ENCODE data around the gene KRT83. TPM values are rescaled to one million over a fixed set of nuclear protein-coding genes. Genes with fewer than 3 reads are reported as not detected.
A peak's percentile ranks its signal among the peaks of the same experiment; 100 is the strongest.

Gene KRT83
- polyA plus RNA-seq, 2 of the 4 experiments (the other 2 are of a cell fraction) = 20.4 to 44.8 TPM

DNA sequence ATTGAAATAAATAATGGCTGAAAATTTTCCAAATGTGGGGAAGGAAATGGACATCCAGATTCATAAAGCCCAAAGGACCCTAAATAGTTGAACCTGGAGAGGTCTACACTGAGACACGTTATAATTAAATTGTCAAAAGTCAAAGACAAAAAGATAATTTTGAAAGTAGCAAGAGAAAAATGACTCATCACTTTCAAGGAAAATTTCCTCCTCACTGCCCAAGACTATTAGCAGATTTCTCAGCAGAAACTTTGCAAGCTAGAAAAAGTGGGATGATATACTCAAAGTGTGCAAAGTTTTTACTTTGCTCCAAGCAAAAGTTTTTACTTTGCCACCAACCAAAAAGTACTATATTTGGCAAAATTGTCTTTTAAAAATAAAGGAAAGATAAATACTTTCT is 15.9 kb upstream of the KRT83 start:
- ATAC-seq = no peak

DNA sequence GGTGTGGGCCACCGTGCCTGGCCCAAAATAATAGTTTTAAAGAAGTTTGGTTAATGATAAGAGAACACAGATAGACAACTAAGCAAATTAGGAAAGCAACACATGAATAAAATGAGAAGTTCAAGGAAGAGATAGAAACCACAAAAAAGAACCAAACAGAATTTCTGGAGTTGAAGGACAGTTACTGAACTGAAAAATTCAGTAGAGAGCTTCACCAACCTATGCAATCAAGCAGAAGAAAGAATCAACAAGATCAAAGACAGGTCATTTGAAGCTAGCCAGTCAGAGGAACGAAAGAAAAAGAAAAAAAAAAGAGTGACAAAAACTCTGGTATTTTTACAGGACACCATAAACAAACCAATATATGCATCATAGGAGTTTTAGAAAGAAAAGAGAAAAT is 15.4 kb upstream of the KRT83 start:
- ATAC-seq = no peak
- DNase-seq (ENCODE audit: low read depth in 1 of 2, low spot score in 1 of 2) = no peak
- 83% methylated on average over 2 of the region's 2 CpGs for WGBS (ENCODE audit: missing lambda C conversion rate)
- peaks cover 21% of the 10 kb centered on the region for H3K4me1 ChIP-seq
- TF ChIP-seq JUN (IDR thresholded peaks at IDR 0.05) = no peak
- TF ChIP-seq, protein P1, sequence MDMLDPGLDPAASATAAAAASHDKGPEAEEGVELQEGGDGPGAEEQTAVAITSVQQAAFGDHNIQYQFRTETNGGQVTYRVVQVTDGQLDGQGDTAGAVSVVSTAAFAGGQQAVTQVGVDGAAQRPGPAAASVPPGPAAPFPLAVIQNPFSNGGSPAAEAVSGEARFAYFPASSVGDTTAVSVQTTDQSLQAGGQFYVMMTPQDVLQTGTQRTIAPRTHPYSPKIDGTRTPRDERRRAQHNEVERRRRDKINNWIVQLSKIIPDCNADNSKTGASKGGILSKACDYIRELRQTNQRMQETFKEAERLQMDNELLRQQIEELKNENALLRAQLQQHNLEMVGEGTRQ (IDR thresholded peaks at IDR 0.05) = no peak
- TF ChIP-seq POLR2A (IDR thresholded peaks at IDR 0.05; ENCODE audit: low read length) = no peak
- no peak for TF ChIP-seq MYC (IDR thresholded peaks at IDR 0.05; ENCODE audit: borderline replicate concordance, low read length)
- TF ChIP-seq, protein P2, sequence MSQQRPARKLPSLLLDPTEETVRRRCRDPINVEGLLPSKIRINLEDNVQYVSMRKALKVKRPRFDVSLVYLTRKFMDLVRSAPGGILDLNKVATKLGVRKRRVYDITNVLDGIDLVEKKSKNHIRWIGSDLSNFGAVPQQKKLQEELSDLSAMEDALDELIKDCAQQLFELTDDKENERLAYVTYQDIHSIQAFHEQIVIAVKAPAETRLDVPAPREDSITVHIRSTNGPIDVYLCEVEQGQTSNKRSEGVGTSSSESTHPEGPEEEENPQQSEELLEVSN (IDR thresholded peaks at IDR 0.05; ENCODE audit: borderline replicate concordance, low read depth) = no peak
- TF ChIP-seq EHF (CRISPR knock-in tag; IDR thresholded peaks at IDR 0.05) = no peak
- no peak for TF ChIP-seq ESRRA (IDR thresholded peaks at IDR 0.05; ENCODE audit: borderline replicate concordance, low read length)
- TF ChIP-seq RNF2 (IDR thresholded peaks at IDR 0.05; ENCODE audit: borderline replicate concordance, low read depth) = no peak
- TF ChIP-seq HOXB13 (CRISPR knock-in tag; IDR thresholded peaks at IDR 0.05; ENCODE audit: low read depth) = no peak
- TF ChIP-seq GATA3 (IDR thresholded peaks at IDR 0.05; ENCODE audit: borderline replicate concordance) = no peak
- TF ChIP-seq NPAS2 (CRISPR knock-in tag; IDR thresholded peaks at IDR 0.05; ENCODE audit: borderline replicate concordance) = no peak
- TF ChIP-seq CBX2 (IDR thresholded peaks at IDR 0.05; ENCODE audit: borderline replicate concordance, low read depth) = no peak
- no peak for TF ChIP-seq CHD2 (IDR thresholded peaks at IDR 0.05; ENCODE audit: low read length, partially characterized antibody)
- no peak for TF ChIP-seq MAZ (IDR thresholded peaks at IDR 0.05; ENCODE audit: borderline replicate concordance, low read depth, low read length)
- no peak for TF ChIP-seq EP300 (IDR thresholded peaks at IDR 0.05)
- TF ChIP-seq, protein P3, sequence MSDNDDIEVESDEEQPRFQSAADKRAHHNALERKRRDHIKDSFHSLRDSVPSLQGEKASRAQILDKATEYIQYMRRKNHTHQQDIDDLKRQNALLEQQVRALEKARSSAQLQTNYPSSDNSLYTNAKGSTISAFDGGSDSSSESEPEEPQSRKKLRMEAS (IDR thresholded peaks at IDR 0.05) = no peak
- TF ChIP-seq FOXS1 (CRISPR knock-in tag; IDR thresholded peaks at IDR 0.05) = no peak
- TF ChIP-seq, protein P4, sequence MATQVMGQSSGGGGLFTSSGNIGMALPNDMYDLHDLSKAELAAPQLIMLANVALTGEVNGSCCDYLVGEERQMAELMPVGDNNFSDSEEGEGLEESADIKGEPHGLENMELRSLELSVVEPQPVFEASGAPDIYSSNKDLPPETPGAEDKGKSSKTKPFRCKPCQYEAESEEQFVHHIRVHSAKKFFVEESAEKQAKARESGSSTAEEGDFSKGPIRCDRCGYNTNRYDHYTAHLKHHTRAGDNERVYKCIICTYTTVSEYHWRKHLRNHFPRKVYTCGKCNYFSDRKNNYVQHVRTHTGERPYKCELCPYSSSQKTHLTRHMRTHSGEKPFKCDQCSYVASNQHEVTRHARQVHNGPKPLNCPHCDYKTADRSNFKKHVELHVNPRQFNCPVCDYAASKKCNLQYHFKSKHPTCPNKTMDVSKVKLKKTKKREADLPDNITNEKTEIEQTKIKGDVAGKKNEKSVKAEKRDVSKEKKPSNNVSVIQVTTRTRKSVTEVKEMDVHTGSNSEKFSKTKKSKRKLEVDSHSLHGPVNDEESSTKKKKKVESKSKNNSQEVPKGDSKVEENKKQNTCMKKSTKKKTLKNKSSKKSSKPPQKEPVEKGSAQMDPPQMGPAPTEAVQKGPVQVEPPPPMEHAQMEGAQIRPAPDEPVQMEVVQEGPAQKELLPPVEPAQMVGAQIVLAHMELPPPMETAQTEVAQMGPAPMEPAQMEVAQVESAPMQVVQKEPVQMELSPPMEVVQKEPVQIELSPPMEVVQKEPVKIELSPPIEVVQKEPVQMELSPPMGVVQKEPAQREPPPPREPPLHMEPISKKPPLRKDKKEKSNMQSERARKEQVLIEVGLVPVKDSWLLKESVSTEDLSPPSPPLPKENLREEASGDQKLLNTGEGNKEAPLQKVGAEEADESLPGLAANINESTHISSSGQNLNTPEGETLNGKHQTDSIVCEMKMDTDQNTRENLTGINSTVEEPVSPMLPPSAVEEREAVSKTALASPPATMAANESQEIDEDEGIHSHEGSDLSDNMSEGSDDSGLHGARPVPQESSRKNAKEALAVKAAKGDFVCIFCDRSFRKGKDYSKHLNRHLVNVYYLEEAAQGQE (IDR thresholded peaks at IDR 0.05) = no peak
- ChIA-PET POLR2A (no interaction called here), CTCF (interaction anchor here (1.3 to 3.0 kb wide), 7 partner anchors 10 to 549 kb away, joined by 3 to 27 read pairs (median 4); no protein-coding TSS in a partner anchor)
- FAIRE-seq = no peak
- H3K4me3 ChIP-seq = no peak overlapping the region
- H3K9me3 ChIP-seq = no peaks in the 10 kb centered on the region; the same call in 2 of the 3 replicates
- peak overlapping the region; percentile 3 to 54; a peak in 4 of 6 replicates for H3K27ac ChIP-seq
- H3K4me2 ChIP-seq = no peak overlapping the region

More for the DNA sequence above, 15.9 kb upstream of the KRT83 start:
- FAIRE-seq (no peak), DNase-seq (ENCODE audit: low read depth in 1 of 2, low spot score in 1 of 2) (no peak)
- CTCF ChIA-PET = interaction anchor here (1.1 to 3.0 kb wide), 9 partner anchors 10 to 548 kb away, joined by 3 to 27 read pairs (median 4); no protein-coding TSS in a partner anchor
- Histone ChIP-seq H3K27ac (peak overlapping the region; percentile 3 to 54; a peak in 3 of 6 replicates), H3K4me2 (no peak overlapping the region), H3K9me3 (no peaks in the 10 kb centered on the region; the same call in 2 of the 3 replicates), H3K4me3 (no peak overlapping the region), H3K4me1 (peaks cover 21% of the 10 kb centered on the region)
- WGBS (ENCODE audit: missing lambda C conversion rate) = 27% methylated on average over 1 of the region's 1 CpG
- POLR2A ChIA-PET = no interaction called here
- TF ChIP-seq EHMT2 (IDR thresholded peaks at IDR 0.05; ENCODE audit: low read depth) (no peak), RARB (CRISPR knock-in tag; IDR thresholded peaks at IDR 0.05) (no peak), NFE2L2 (conservative IDR thresholded peaks at IDR 0.05; ENCODE audit: low read length) (peak; percentile 66), FOSB (CRISPR knock-in tag; IDR thresholded peaks at IDR 0.05) (no peak), NR3C1 (IDR thresholded peaks at IDR 0.05) (no peak), POLR2A (IDR thresholded peaks at IDR 0.05; ENCODE audit: low read length) (no peak), TP53 (CRISPR knock-in tag; IDR thresholded peaks at IDR 0.05) (no peak), MYC (IDR thresholded peaks at IDR 0.05; ENCODE audit: borderline replicate concordance, low read length) (no peak), ZC3H11A (IDR thresholded peaks at IDR 0.05) (no peak), ZNF302 (CRISPR knock-in tag; IDR thresholded peaks at IDR 0.05) (no peak), RNF2 (IDR thresholded peaks at IDR 0.05; ENCODE audit: borderline replicate concordance, low read depth) (no peak), MAFK (IDR thresholded peaks at IDR 0.05; ENCODE audit: partially characterized antibody) (peak; percentile 85), NPAS2 (CRISPR knock-in tag; IDR thresholded peaks at IDR 0.05; ENCODE audit: borderline replicate concordance) (no peak), CBX2 (IDR thresholded peaks at IDR 0.05; ENCODE audit: borderline replicate concordance, low read depth) (no peak), FOSL2 (IDR thresholded peaks at IDR 0.05) (0 out of 2 replicates have a peak, but pooled peaks have one; percentile 9), FOSL2 (CRISPR knock-in tag; IDR thresholded peaks at IDR 0.05) (peak; percentile 89)
- TF ChIP-seq, protein P2 (IDR thresholded peaks at IDR 0.05; ENCODE audit: borderline replicate concordance, low read depth) = no peak
- TF ChIP-seq, protein P1 (IDR thresholded peaks at IDR 0.05) = no peak
